Fibroblast of the aortic adventitia (primary cell): Measurements from ENCODE around the gene SAV1. TPM values are rescaled to one million over a fixed set of nuclear protein-coding genes. Genes with fewer than 3 reads are reported as not detected.

Source experiments
- DNase-seq: peaks from one replicate; pipeline ENCODE4 v3.0.0-alpha.2; 2010; ENCODE audit warnings: low read depth
- H3K4me3 ChIP-seq: 2 replicates; pipeline ENCODE4 v1.5.1; 2011; ENCODE audit warnings: low read depth, mild to moderate bottlenecking, control low read depth, low read length, moderate library complexity
- CTCF ChIP-seq: IDR thresholded peaks from 2 replicates; pipeline ENCODE4 v1.5.1; 2011; ENCODE audit warnings: mild to moderate bottlenecking, low read length, control low read depth, inconsistent platforms; ENCODE audit not compliant: insufficient read depth
- total RNA-seq: library from RNA; depleted of rRNA; stranded (reverse); fragments of >200 nt; gene quantifications from 2 replicates; pipeline ENCODE4 v1.2.3, GENCODE V29; 2012; ENCODE audit warnings: low replicate concordance

SAV1 gene
- total RNA-seq, 1 donor = 32.4 TPM

- TF ChIP-seq CTCF = no peak
Measured at GRCh38 chr14:50624447-50624846, 43.7 kb downstream of the SAV1 start.

GRCh38 chr14:50622978-50623377, 45.1 kb downstream of the SAV1 start:
- H3K4me3 ChIP-seq = no peak overlapping the region
- DNase-seq = no peak
- TF ChIP-seq CTCF = no peak

More at GRCh38 chr14:50624447-50624846, 43.7 kb downstream of the SAV1 start:
- H3K4me3 ChIP-seq = no peak overlapping the region
- no peak for DNase-seq

DNA sequence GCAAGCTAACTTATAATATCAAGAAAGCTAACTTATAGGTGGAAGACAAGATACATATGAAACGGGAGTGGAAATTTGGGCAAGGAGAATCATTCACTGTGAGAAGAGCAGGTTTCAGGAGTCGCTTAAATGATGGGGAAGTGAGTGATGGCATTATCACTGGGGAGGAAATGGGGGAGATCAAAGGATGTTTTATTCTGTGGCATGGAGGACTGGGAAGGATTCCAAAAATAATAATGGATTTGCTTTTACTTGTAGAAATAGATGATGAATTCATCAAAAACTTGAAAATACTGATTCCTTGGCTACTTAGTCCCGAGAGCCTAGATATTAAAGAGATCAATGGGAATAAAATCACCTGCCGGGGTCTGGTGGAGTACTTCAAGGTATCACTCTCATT, 47.8 kb downstream of the SAV1 start:
- no peak overlapping the region for H3K4me3 ChIP-seq
- no peak for TF ChIP-seq CTCF
- DNase-seq = no peak

DNA sequence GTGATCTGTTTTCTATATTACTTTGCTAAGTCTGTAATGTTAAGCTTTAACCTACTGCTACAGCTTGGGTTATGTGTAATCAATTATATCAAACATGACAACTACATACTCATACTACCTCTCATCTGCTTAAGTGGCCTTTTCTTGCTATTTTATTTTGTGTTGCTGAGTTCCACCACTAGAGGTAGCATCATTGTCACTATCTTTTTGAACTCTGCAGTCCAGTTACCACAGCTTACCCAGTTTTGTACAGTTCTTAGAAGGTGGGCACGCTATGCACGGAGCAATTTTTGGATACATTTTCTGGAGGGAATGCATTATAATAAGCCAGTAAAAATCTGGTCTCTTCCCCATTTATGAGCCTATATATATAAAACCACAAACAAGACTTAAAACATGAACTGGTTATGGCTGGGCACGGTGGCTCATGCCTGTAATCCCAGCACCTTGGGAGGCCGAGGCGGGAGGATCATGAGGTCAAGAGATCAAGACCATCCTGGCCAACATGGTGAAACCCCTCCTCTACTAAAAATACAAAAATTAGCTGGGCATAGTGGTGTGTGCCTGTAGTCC, 48.5 kb downstream of the SAV1 start:
- DNase-seq = peak; percentile 75
- peak; percentile 75 for TF ChIP-seq CTCF
- no peak overlapping the region for H3K4me3 ChIP-seq

- no peak for TF ChIP-seq CTCF
- no peak for DNase-seq
- no peak overlapping the region for H3K4me3 ChIP-seq
Measured at GRCh38 chr14:50616275-50616674, 51.8 kb downstream of the SAV1 start.

DNA sequence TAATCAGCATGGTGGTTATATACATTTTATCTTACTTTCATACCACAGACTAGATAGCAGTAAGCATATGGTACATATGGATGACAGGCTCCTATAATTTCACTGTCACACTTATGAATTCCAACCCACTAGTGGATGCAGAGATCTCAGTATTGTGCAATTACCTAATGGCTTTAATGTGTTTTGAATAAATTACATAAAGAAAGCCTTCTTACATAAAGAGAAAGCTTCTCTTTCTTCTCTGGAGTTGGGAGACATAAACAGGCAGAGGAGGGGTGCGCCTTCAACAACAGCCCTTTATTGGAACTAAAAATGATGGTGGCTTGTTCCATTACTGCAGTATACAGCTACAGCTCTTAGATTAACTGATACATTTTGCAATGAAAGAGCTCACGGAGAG, 52.6 kb downstream of the SAV1 start:
- no peak overlapping the region for H3K4me3 ChIP-seq
- TF ChIP-seq CTCF = no peak
- no peak for DNase-seq

- no peak overlapping the region for H3K4me3 ChIP-seq
- no peak for TF ChIP-seq CTCF
- no peak for DNase-seq
Measured at GRCh38 chr14:50615056-50615455, 53.0 kb downstream of the SAV1 start.
